ENCODE data around the gene TWF2.

DNA sequence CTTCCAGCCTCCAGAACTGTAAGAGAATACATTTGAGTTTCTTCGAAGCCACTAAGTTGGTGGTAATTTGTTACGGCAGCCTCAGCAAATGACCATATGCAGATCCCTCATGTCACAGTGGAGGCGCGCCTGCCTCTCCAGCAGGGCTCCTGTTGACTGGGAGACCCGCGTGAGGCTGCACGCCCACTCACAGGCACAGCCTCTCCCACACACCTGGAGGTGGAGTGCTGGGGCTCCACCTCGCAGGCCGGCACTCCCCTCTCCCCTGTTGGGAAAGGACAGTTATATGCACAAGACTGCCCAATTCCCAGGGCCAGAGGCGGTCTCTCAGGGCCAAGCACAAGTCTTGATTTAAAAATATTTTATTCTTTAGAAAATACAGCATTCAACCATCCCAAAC, 10.7 kb downstream of the TWF2 start:
- TF ChIP-seq, protein P1, sequence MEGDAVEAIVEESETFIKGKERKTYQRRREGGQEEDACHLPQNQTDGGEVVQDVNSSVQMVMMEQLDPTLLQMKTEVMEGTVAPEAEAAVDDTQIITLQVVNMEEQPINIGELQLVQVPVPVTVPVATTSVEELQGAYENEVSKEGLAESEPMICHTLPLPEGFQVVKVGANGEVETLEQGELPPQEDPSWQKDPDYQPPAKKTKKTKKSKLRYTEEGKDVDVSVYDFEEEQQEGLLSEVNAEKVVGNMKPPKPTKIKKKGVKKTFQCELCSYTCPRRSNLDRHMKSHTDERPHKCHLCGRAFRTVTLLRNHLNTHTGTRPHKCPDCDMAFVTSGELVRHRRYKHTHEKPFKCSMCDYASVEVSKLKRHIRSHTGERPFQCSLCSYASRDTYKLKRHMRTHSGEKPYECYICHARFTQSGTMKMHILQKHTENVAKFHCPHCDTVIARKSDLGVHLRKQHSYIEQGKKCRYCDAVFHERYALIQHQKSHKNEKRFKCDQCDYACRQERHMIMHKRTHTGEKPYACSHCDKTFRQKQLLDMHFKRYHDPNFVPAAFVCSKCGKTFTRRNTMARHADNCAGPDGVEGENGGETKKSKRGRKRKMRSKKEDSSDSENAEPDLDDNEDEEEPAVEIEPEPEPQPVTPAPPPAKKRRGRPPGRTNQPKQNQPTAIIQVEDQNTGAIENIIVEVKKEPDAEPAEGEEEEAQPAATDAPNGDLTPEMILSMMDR (IDR thresholded peaks at IDR 0.05; ENCODE audit: insufficient read depth, low read length, poor library complexity, severe bottlenecking) = no peak
- TF ChIP-seq EZH2phosphoT487 (conservative IDR thresholded peaks at IDR 0.05; ENCODE audit: low read length) = no peak
